Skeletal muscle satellite cell (primary cell): ENCODE measurements around the gene NT5M.

ENCODE experiments used
- H3K27me3 ChIP-seq: 2 replicates; pipeline ENCODE4 v1.7.0; 2013; ENCODE audit warnings: low read length; ENCODE audit not compliant: control insufficient read depth, insufficient read depth
- H3K36me3 ChIP-seq: 2 replicates; pipeline ENCODE4 v1.7.0; 2013; ENCODE audit warnings: mild to moderate bottlenecking, control low read depth, low read length; ENCODE audit not compliant: insufficient read depth
- H3K4me1 ChIP-seq: 2 replicates; pipeline ENCODE4 v1.7.0; 2013; ENCODE audit warnings: low read length; ENCODE audit not compliant: control insufficient read depth, insufficient read depth
- H3K4me2 ChIP-seq: 2 replicates; pipeline ENCODE4 v1.7.0; 2013; ENCODE audit warnings: mild to moderate bottlenecking, low read length
- H3K4me3 ChIP-seq: 2 replicates; pipeline ENCODE4 v1.7.0; 2013; ENCODE audit warnings: low read length
- H3K9ac ChIP-seq: 2 replicates; pipeline ENCODE4 v1.7.0; 2013; ENCODE audit warnings: mild to moderate bottlenecking, low read depth, low read length, moderate library complexity
- H3K9me3 ChIP-seq: replicated peaks from 2 replicates; pipeline ENCODE4 v1.7.0; 2013; ENCODE audit warnings: mild to moderate bottlenecking, control low read depth, low read length

The NT5M gene

GRCh38 chr17:17384961-17385360 is 81.8 kb downstream of the NT5M start:
- Histone ChIP-seq H3K9me3 (no peaks in the 10 kb centered on the region), H3K4me1 (no peaks in the 10 kb centered on the region), H3K36me3 (no peaks in the 10 kb centered on the region), H3K4me3 (no peak overlapping the region), H3K27me3 (peaks cover 49% of the 10 kb centered on the region), H3K4me2 (no peak overlapping the region), H3K9ac (no peak overlapping the region)

DNA sequence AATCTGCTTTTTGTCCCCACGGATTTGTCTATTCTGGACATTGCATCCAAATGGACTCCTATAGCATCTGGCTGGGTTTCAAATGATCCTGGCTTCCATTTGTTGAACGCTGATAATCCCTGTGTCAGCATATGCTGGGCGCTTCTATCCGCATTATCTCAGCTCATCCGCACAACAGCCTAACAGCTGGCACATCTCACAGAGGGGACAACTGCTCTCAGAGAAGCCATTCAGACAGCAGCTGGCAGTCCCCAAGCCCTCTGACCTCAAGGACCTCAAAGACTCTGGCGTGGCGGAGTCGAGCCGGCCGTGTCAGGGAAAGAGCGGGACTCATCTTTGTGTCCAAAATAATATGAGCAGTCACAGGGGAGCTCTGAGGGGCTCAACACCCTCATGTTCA is 82.3 kb downstream of the NT5M start:
- Histone ChIP-seq H3K9me3 (no peaks in the 10 kb centered on the region), H3K4me1 (no peaks in the 10 kb centered on the region), H3K9ac (no peak overlapping the region), H3K4me3 (no peak overlapping the region), H3K27me3 (peaks cover 47% of the 10 kb centered on the region), H3K4me2 (no peak overlapping the region), H3K36me3 (no peaks in the 10 kb centered on the region)

- H3K27me3 ChIP-seq = peaks cover 39% of the 10 kb centered on the region
- H3K4me3 ChIP-seq = no peak overlapping the region
- H3K4me2 ChIP-seq = no peak overlapping the region
- H3K36me3 ChIP-seq = no peaks in the 10 kb centered on the region
- no peaks in the 10 kb centered on the region for H3K9me3 ChIP-seq
- no peaks in the 10 kb centered on the region for H3K4me1 ChIP-seq
- no peak overlapping the region for H3K9ac ChIP-seq
These were observed 83.1 kb downstream of the NT5M start for GRCh38 chr17:17386094-17386800.

DNA sequence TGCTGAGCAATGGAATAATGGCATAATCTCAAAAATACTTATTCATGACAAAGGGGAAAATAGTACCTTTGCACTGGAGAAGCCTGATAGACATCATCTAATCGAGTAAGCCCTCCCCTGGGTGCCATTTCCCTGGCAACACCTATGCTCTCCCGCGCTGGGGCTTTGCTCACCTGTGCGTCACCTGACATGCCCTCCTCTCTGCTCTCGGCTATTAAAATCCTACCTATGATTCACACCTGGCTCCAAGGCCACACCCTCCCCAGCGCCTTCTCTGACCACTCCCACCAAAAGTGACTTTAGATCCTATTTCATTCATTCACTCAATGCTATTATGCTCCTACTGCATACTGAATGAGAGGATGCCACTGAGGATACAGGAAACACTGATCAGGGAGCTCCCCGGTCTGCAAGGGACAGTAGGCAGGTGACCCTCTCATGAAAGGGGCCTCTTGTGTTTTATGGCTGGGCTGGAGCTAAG is 83.9 kb downstream of the NT5M start:
- Histone ChIP-seq H3K27me3 (peaks cover 33% of the 10 kb centered on the region), H3K9ac (no peak overlapping the region), H3K4me1 (no peaks in the 10 kb centered on the region), H3K36me3 (no peaks in the 10 kb centered on the region), H3K4me3 (no peak overlapping the region), H3K4me2 (no peak overlapping the region), H3K9me3 (no peaks in the 10 kb centered on the region)

DNA sequence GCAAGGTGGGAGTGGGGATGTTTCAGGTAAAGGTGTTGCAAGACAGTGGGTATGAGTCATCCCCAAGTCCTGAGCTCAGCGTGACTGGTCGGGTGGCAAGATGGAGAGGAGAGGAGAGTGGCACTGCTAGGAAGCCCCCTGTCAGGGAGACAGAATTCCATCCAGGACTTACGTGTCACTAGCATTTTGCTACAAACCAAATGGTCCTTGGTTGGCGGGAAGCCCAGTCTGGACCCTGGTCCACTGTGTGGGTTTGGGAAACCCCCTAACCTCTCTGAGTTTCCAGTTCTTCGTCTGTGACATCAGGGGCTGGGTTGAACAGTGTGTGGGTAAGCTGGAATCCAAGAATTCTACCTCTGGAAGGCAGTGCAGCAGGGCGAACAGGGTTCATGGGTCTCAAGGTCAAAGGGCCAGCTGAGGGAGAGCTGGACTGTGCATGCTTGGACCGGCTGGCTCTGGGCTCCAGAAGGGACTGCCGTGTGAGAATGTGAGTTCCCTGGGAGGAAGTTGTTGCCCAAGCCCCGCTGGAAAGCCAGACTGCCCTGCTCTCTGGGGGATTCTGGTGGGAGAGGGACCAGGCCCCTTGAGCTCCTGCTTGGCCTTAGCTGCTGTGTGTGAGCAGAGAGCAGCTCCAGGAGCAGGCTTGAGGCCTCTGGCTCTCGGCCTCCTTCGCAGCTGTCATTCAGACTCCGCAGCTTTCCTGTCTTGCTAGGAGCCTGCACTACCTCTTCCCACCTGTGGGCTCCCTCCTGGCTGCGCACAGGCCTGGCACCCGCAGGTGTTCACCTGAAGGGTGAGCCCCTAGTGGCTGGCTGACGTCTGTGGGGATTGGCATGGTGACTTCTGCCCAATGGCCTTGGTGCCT is 84.6 kb downstream of the NT5M start:
- Histone ChIP-seq H3K27me3 (peaks cover 29% of the 10 kb centered on the region), H3K4me1 (no peaks in the 10 kb centered on the region), H3K4me3 (no peak overlapping the region), H3K9ac (no peak overlapping the region), H3K36me3 (no peaks in the 10 kb centered on the region), H3K9me3 (no peaks in the 10 kb centered on the region), H3K4me2 (no peak overlapping the region)

GRCh38 chr17:17388657-17389496 is 85.7 kb downstream of the NT5M start:
- no peaks in the 10 kb centered on the region for H3K9me3 ChIP-seq
- H3K27me3 ChIP-seq = peaks cover 27% of the 10 kb centered on the region
- no peak overlapping the region for H3K9ac ChIP-seq
- H3K4me2 ChIP-seq = no peak overlapping the region
- no peaks in the 10 kb centered on the region for H3K4me1 ChIP-seq
- H3K4me3 ChIP-seq = no peak overlapping the region
- no peaks in the 10 kb centered on the region for H3K36me3 ChIP-seq

DNA sequence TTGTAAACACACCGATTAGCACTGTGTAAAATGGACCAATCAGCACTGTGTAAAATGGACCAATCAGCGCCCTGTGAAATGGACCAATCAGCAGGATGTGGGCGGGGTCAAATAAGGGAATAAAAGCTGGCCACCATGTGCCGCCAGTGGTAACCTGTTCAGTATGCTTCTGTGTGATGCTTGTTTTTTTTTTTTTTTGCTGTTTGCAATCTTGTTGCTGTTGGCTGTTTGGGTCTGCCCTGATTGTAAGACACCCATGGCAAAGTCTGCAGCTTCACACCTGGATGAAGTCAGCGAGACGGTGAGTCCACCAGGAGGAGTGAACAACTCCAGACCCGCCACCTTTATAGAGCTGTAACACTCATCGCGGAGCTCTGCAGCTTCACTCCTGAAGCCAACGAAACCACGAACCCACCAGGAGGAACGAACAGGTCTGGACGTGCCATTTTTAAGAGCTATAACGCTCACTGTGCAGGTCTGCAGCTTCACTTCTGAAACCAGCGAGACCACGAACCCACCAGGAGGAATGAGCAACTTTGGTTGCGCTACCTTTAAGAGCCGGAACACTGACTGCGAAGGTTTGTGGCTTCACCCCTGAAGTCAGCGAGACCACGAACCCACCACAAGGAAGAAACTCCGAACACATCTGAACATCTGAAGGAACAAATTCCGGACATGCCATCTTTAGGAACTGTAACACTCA is 88.6 kb downstream of the NT5M start:
- Histone ChIP-seq H3K27me3 (peaks cover 14% of the 10 kb centered on the region), H3K4me3 (no peak overlapping the region), H3K9me3 (no peaks in the 10 kb centered on the region), H3K36me3 (no peaks in the 10 kb centered on the region), H3K4me1 (no peaks in the 10 kb centered on the region), H3K9ac (no peak overlapping the region), H3K4me2 (no peak overlapping the region)

GRCh38 chr17:17393976-17394375 is 90.8 kb downstream of the NT5M start:
- no peaks in the 10 kb centered on the region for H3K36me3 ChIP-seq
- no peak overlapping the region for H3K9ac ChIP-seq
- H3K4me3 ChIP-seq = no peak overlapping the region

DNA sequence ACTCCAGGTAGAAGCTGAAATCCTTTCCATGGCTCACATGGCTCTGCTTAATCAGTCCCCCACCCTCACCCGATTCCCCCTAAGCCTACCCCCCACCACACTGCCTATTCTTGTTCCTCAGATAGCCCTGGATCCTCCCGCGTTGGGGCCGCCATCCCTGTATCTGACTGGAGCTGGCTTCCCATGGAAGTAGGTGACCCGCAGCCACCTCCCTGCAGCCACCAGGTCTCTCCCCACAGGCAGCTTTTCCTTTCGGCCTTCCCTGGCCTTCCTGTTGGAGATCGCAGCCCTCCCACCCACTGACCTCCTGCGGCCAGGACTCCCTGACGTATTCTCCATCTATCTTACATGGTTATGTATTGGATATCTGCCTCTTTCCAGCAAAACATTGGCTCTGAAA is 91.3 kb downstream of the NT5M start:
- H3K4me3 ChIP-seq = no peak overlapping the region
- no peak overlapping the region for H3K9ac ChIP-seq
- no peaks in the 10 kb centered on the region for H3K9me3 ChIP-seq
- no peak overlapping the region for H3K4me2 ChIP-seq
- H3K27me3 ChIP-seq = peaks cover 9% of the 10 kb centered on the region
- H3K4me1 ChIP-seq = peaks cover 14% of the 10 kb centered on the region
- no peaks in the 10 kb centered on the region for H3K36me3 ChIP-seq

More at GRCh38 chr17:17393976-17394375, 90.8 kb downstream of the NT5M start:
- Histone ChIP-seq H3K4me2 (no peak overlapping the region), H3K9me3 (no peaks in the 10 kb centered on the region), H3K4me1 (peaks cover 9% of the 10 kb centered on the region), H3K27me3 (peaks cover 9% of the 10 kb centered on the region)

DNA sequence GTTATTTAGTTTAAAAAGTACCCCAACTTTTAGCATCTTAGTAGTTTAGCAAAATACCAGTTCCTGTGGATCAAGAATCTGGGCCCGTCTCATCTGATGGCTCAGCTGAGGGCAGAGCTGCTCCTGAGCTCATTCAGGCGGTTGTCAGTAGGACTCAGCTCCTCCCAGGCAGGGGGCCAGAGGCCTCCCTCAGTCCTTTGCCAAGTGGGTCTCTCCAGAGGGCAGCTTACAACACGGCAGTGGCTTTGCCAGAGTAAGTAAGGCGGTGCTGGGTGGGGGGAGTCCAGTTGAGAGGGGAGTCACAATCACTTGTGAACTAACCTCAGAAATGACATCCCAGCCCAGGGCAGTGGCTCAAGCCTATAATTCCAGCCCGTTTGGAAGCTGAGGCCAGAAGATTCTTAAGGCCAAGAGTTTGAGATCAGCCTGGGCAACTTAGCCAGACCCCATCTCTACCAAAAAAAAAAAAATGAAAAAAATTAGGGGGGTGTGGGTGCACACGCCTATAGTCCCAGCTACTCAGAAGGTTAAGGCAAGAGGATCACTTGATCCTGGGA is 92.2 kb downstream of the NT5M start:
- Histone ChIP-seq H3K4me3 (no peak overlapping the region), H3K9ac (no peak overlapping the region), H3K4me2 (no peak overlapping the region), H3K36me3 (no peaks in the 10 kb centered on the region), H3K4me1 (peaks cover 17% of the 10 kb centered on the region), H3K27me3 (peaks cover 5% of the 10 kb centered on the region), H3K9me3 (no peaks in the 10 kb centered on the region)
